Measurements from ENCODE around the gene KCNJ12. TPM values are rescaled to one million over a fixed set of nuclear protein-coding genes. Genes with fewer than 3 reads are reported as not detected.
"Not testable (repeated sequence)": the region's sequence is repeated elsewhere in the genome, so short reads cannot be mapped to it uniquely, and the experiment has no call there.

Gene KCNJ12
- total RNA-seq, 2 donors from 2014 or later: not detected

DNA sequence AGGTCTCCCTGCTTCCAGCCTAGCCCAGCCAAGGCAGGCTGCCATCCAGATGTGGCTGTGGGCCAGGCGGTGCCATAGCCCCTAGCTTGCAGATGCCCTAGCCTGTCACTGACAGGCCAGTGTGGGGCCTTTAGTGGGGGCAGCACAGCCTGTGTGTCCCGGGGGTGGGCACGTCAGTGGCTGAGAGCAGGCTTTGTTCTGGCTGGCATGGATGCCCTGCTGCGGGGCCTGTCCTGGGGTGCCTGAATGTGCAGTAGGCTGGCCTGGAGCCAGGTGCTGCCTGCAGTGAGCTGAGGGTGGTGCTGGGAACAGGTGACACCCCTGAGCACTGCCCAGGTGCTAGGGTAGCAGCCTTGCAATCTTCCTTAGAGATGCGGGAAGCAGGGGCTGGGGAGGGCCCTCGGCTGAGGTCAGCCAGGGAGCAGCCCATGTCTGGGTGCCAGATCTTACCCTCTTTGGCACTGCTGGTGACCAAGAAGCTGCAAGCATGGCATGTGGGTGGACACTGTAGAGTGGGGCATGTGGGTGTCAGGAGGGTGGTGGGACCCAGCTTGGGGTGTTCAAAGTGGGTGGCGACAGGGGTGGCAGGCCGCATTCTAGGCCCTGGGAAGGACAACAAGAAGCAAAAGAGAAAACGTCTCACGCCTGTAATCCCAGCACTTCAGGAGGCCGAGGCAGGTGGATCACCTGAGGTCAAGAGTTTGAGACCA, 37.6 kb downstream of the KCNJ12 start:
- not testable (repeated sequence) for ATAC-seq (replicated peaks in 1 of 2); H3K4me3 Mint-ChIP-seq; DNase-seq; H3K27ac Mint-ChIP-seq; H3K9me3 Mint-ChIP-seq; H3K27me3 Mint-ChIP-seq (ENCODE audit: low read depth); H3K36me3 Mint-ChIP-seq (ENCODE audit: insufficient read depth in 2 of 2); H3K4me1 Mint-ChIP-seq (ENCODE audit: low read depth)

GRCh38 chr17:21414616-21415015, 38.5 kb downstream of the KCNJ12 start:
- not testable (repeated sequence) for DNase-seq; H3K4me3 Mint-ChIP-seq; H3K36me3 Mint-ChIP-seq (ENCODE audit: insufficient read depth in 2 of 2); H3K27ac Mint-ChIP-seq; H3K27me3 Mint-ChIP-seq (ENCODE audit: low read depth); ATAC-seq (replicated peaks in 1 of 2); H3K9me3 Mint-ChIP-seq
- peaks cover 10% of the 10 kb centered on the region for H3K4me1 Mint-ChIP-seq (ENCODE audit: low read depth)

DNA sequence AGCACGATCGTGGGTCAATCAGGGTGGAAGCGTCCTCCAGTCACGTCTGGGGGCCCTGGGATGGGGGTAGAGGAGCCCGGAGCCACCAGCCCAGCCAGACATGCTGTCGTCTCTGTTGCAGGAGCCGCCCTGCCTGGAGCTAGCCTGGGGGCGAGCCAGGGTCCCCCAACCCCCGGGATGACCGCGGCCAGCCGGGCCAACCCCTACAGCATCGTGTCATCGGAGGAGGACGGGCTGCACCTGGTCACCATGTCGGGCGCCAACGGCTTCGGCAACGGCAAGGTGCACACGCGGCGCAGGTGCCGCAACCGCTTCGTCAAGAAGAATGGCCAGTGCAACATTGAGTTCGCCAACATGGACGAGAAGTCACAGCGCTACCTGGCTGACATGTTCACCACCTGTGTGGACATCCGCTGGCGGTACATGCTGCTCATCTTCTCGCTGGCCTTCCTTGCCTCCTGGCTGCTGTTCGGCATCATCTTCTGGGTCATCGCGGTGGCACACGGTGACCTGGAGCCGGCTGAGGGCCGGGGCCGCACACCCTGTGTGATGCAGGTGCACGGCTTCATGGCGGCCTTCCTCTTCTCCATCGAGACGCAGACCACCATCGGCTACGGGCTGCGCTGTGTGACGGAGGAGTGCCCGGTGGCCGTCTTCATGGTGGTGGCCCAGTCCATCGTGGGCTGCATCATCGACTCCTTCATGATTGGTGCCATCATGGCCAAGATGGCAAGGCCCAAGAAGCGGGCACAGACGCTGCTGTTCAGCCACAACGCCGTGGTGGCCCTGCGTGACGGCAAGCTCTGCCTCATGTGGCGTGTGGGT, 39.2 kb downstream of the KCNJ12 start:
- H3K36me3 Mint-ChIP-seq (ENCODE audit: insufficient read depth in 2 of 2); ATAC-seq (replicated peaks in 1 of 2); H3K27me3 Mint-ChIP-seq (ENCODE audit: low read depth); DNase-seq; H3K4me3 Mint-ChIP-seq; H3K9me3 Mint-ChIP-seq; H3K27ac Mint-ChIP-seq: not testable (repeated sequence)
- peaks cover 16% of the 10 kb centered on the region for H3K4me1 Mint-ChIP-seq (ENCODE audit: low read depth)

GRCh38 chr17:21416471-21416981, 40.4 kb downstream of the KCNJ12 start:
- not testable (repeated sequence) for H3K27me3 Mint-ChIP-seq (ENCODE audit: low read depth); H3K36me3 Mint-ChIP-seq (ENCODE audit: insufficient read depth in 2 of 2); H3K27ac Mint-ChIP-seq; H3K9me3 Mint-ChIP-seq; ATAC-seq (replicated peaks in 1 of 2); H3K4me3 Mint-ChIP-seq; DNase-seq
- H3K4me1 Mint-ChIP-seq (ENCODE audit: low read depth): peaks cover 16% of the 10 kb centered on the region

DNA sequence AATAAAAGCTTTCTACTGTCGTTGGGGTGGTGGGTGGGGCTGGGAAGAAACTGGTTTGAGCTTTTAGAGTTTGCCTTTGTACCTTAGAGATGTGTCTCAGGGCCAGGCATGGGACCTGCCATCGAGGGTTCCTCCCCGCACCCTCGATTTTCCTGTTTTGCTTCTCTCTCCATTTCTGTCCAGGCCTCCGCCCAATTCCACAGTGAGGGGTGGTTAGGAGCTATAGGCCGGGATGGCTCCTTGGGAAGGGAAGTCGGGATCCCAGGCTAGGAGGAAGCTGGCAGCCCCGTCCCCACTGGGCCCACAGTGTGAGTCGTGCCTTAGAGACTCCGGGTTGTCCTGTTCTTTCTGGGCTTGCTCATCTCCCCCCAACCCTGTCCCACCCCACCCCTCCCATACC, 41.2 kb downstream of the KCNJ12 start:
- DNase-seq; H3K27me3 Mint-ChIP-seq (ENCODE audit: low read depth); H3K36me3 Mint-ChIP-seq (ENCODE audit: insufficient read depth in 2 of 2); H3K9me3 Mint-ChIP-seq; H3K4me3 Mint-ChIP-seq; H3K27ac Mint-ChIP-seq; ATAC-seq (replicated peaks in 1 of 2): not testable (repeated sequence)
- H3K4me1 Mint-ChIP-seq (ENCODE audit: low read depth): peaks cover 16% of the 10 kb centered on the region

GRCh38 chr17:21417921-21418320, 41.8 kb downstream of the KCNJ12 start:
- DNase-seq: no peak
- no peaks in the 10 kb centered on the region for H3K36me3 Mint-ChIP-seq (ENCODE audit: insufficient read depth in 2 of 2)
- no peak overlapping the region for H3K4me3 Mint-ChIP-seq

DNA sequence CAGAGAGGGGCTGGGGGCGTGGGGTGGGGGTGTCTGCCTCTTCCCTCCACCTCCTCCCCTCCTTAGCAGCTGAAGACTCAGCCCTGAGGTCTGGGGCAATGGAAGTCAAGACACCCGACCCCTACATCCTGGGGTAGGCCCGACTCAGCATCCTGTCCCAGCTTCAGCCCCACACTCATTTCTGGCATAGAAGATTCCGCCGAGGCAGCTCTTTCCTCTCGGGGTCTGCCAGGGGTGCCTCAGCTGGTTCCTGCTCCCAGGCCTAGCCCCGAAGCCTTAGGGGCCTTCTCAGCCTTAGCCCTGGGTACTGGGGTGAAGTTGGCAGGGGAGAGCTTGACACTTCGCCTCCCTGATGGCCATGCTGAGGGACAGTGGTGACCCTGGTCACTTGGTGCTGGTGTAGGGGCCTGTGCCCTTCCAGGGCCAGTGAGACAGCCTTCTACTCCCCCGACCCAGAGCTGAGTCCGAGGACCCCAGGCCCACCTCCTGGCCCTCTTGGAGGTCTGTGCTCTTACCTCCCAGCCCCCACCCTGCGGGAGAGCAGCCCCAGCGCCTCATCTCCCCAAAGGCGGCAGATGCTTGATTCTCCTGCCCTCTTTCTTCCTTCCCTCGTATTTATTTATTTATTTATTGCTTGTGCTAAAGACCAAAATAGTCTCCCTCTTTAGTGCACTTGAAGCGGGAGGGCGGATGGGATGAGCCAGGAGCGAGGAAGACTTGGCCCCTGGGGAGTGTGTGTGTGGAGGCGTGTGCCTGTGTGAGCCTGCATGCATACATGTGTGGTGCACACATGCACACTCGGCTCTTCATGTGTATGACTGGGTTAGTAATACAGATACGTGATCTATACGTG, 42.5 kb downstream of the KCNJ12 start:
- H3K36me3 Mint-ChIP-seq (ENCODE audit: insufficient read depth in 2 of 2): no peaks in the 10 kb centered on the region
- H3K27me3 Mint-ChIP-seq (ENCODE audit: low read depth): no peaks in the 10 kb centered on the region
- H3K4me3 Mint-ChIP-seq: peak overlapping the region in 1 of 2 donors; percentile 62
- peak in 1 of 2 donors; percentile 37 for ATAC-seq (replicated peaks in 1 of 2)
- no peak overlapping the region for H3K27ac Mint-ChIP-seq
- no peak for DNase-seq
- peaks cover 16% of the 10 kb centered on the region for H3K4me1 Mint-ChIP-seq (ENCODE audit: low read depth)
- H3K9me3 Mint-ChIP-seq: no peaks in the 10 kb centered on the region

More at GRCh38 chr17:21417921-21418320, 41.8 kb downstream of the KCNJ12 start:
- no peak for ATAC-seq (replicated peaks in 1 of 2)
- no peak overlapping the region for H3K27ac Mint-ChIP-seq
- no peaks in the 10 kb centered on the region for H3K9me3 Mint-ChIP-seq
- no peaks in the 10 kb centered on the region for H3K27me3 Mint-ChIP-seq (ENCODE audit: low read depth)
- H3K4me1 Mint-ChIP-seq (ENCODE audit: low read depth): peaks cover 16% of the 10 kb centered on the region

DNA sequence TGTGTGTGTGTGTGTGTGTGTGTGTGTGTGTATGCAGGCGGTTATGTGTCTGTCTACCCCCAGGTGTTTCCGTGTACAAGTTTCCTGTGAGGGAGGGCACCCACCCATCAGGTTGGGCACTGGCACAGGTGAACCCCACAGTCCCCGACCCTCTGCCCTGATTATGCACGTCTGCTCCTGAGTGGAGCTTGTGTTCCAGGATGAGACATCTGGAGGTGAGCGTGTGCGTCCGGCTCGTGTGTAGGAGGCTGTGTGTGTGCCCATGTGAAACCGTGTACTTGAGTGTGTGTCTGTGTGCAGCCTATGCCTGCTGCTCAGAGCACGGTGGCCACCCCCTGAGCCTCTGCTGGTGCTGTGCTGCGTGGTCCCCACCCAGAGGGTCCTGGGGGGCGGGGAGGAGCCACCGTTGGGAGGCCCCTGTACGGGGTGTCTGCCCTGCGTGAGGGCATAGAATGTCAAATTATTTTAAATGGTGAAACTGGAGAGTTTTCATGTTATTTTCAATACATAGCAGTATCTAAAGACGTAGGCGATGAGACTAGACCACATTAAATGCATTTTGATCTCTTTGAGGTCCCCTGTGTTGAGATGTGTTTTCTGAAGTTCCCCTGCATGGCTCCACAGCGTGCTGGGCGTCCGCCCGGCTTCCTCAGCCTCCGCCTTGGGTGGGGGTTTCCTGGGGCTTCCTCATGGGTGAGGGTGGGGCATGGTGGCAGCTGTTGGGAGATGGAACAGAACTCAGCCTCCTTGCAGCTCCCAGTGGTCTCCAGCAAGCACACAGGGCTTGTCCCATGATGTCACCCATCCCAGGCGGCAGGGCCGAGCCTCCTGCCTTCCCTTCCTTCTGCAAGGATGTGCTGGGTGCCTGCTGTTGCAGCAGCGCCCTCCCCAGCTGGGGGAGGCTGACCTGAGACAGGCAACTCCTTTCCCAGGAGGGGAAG, 43.4 kb downstream of the KCNJ12 start:
- DNase-seq (peak; percentile 14 to 20), ATAC-seq (replicated peaks in 1 of 2) (peak; percentile 53 to 56)
- Mint-ChIP-seq H3K9me3 (no peaks in the 10 kb centered on the region), H3K27me3 (ENCODE audit: low read depth) (no peaks in the 10 kb centered on the region), H3K4me3 (peak overlapping the region; percentile 60 to 62), H3K36me3 (ENCODE audit: insufficient read depth in 2 of 2) (no peaks in the 10 kb centered on the region), H3K4me1 (ENCODE audit: low read depth) (peaks cover 16% of the 10 kb centered on the region), H3K27ac (no peak overlapping the region)

DNA sequence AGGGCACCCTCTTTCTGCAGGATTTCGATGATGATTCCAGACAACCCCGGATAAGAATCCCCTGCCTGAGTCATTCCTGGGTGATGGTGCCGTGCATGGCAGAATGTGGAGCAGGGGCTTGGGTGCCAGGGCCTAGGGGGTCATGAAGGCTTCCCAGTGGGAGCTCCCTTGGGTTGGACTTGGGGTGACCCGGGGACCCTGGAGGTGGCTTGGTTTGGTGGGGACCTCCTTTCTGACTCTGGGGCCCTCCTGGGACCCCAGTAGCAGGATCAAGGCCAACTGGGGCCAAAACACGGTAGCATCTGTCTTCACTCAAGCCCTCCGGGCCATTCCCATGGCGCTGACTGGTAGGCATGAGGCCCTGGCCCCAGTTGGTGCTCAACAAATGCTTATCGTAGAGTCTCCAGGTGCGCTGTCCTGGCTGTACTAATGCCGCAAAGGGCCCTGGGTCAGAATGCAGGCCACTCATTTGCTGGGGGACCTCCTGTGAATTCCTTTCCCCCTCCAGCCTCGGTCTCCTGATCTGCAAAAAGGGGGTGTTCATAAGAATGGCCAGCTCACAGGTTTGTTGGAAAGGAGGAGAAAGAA, 44.4 kb downstream of the KCNJ12 start:
- not testable (repeated sequence) for H3K9me3 Mint-ChIP-seq; ATAC-seq (replicated peaks in 1 of 2); H3K36me3 Mint-ChIP-seq (ENCODE audit: insufficient read depth in 2 of 2); H3K4me3 Mint-ChIP-seq; DNase-seq; H3K27ac Mint-ChIP-seq; H3K27me3 Mint-ChIP-seq (ENCODE audit: low read depth)
- H3K4me1 Mint-ChIP-seq (ENCODE audit: low read depth): peaks cover 16% of the 10 kb centered on the region

GRCh38 chr17:21421421-21422310, 45.5 kb downstream of the KCNJ12 start:
- not testable (repeated sequence) for H3K4me3 Mint-ChIP-seq; ATAC-seq (replicated peaks in 1 of 2); H3K36me3 Mint-ChIP-seq (ENCODE audit: insufficient read depth in 2 of 2); H3K27me3 Mint-ChIP-seq (ENCODE audit: low read depth); H3K27ac Mint-ChIP-seq; DNase-seq; H3K9me3 Mint-ChIP-seq
- H3K4me1 Mint-ChIP-seq (ENCODE audit: low read depth): peaks cover 16% of the 10 kb centered on the region
